Rectal smooth muscle tissue (tissue), 1 donor: Measurements from ENCODE around the gene TRIM69.

Experiments used
- H3K27ac ChIP-seq: one replicate; pipeline ENCODE4 v1.7.0; 2013; ENCODE audit warnings: low read depth, low read length, inconsistent platforms
- H3K27me3 ChIP-seq: one replicate; pipeline ENCODE4 v1.7.0; 2013; ENCODE audit warnings: low read length; ENCODE audit not compliant: control insufficient read depth, insufficient read depth
- H3K36me3 ChIP-seq: one replicate; pipeline ENCODE4 v1.7.0; 2013; ENCODE audit warnings: low read length; ENCODE audit not compliant: control insufficient read depth, insufficient read depth
- H3K4me1 ChIP-seq: one replicate; pipeline ENCODE4 v1.7.0; 2013; ENCODE audit warnings: low read length; ENCODE audit not compliant: control insufficient read depth, insufficient read depth
- H3K4me3 ChIP-seq: one replicate; pipeline ENCODE4 v1.7.0; 2013; ENCODE audit warnings: low read length
- H3K9ac ChIP-seq: one replicate; pipeline ENCODE4 v1.7.0; 2013; ENCODE audit warnings: low read length

TRIM69 gene

DNA sequence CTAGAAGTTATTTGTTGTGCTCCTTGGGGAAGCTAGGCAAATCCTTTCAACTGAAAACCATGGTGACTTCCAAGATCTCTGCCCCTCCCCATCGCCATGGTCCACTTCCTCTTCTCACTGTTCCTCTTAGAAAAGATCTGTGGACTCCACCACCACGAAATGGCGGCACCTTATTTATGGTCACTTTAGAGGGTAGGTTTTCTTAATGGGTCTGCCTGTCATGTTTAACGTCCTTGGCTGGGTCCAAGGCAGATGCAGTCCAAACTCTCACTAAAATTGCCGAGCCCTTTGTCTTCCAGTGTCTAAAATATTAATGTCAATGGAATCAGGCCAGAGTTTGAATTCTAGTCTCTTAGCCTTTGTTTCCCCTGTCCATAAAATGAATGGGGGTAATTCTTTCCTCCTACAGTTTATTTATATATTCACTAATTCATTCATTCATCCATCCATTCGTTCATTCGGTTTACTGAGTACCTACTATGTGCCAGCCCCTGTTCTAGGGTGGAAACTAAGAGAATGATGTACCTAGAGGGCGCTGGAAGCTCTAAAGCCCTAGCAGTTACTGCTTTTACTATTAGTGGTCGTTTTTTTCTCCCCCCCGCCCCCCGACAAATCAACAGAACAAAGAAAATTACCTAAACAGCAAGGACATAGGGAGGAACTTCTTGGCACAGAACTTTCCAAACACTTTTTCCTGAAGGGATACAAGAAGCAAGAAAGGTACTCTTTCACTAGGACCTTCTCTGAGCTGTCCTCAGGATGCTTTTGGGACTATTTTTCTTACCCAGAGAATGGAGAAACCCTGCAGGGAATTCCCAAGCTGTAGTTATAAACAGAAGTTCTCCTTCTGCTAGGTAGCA lies 25.9 kb upstream of the TRIM69 start:
- Histone ChIP-seq H3K4me1 (peaks cover 4% of the 10 kb centered on the region), H3K9ac (peak overlapping the region; percentile 100), H3K27ac (peak overlapping the region; percentile 99), H3K36me3 (peaks cover 6% of the 10 kb centered on the region), H3K27me3 (no peaks in the 10 kb centered on the region), H3K4me3 (peak overlapping the region; percentile 100)

DNA sequence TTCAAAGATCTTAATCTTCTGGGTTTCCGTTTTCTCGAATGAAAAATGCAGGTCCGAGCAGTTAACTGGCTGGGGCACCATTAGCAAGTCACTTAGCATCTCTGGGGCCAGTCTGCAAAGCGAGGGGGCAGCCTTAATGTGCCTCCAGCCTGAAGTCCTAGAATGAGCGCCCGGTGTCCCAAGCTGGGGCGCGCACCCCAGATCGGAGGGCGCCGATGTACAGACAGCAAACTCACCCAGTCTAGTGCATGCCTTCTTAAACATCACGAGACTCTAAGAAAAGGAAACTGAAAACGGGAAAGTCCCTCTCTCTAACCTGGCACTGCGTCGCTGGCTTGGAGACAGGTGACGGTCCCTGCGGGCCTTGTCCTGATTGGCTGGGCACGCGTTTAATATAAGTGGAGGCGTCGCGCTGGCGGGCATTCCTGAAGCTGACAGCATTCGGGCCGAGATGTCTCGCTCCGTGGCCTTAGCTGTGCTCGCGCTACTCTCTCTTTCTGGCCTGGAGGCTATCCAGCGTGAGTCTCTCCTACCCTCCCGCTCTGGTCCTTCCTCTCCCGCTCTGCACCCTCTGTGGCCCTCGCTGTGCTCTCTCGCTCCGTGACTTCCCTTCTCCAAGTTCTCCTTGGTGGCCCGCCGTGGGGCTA lies 25.1 kb upstream of the TRIM69 start, which contains the start of the genes B2M and PATL2:
Gene B2M, plus strand, starts transcription at position 422 of the 647 bp plus-strand sequence. Its CDS starts 30 bp downstream, at position 452.
Gene PATL2, minus strand, starts transcription at position 228 of the 647 bp plus-strand sequence. CDS start 34,833 bp downstream, outside the sequence.
- Histone ChIP-seq H3K4me1 (peaks cover 4% of the 10 kb centered on the region), H3K4me3 (peak within 1 kb of the TSS; percentile 100), H3K27me3 (no peaks in the 10 kb centered on the region), H3K36me3 (peaks cover 12% of the 10 kb centered on the region), H3K9ac (peak within 1 kb of the TSS; percentile 100), H3K27ac (peak within 1 kb of the TSS; percentile 99)

DNA sequence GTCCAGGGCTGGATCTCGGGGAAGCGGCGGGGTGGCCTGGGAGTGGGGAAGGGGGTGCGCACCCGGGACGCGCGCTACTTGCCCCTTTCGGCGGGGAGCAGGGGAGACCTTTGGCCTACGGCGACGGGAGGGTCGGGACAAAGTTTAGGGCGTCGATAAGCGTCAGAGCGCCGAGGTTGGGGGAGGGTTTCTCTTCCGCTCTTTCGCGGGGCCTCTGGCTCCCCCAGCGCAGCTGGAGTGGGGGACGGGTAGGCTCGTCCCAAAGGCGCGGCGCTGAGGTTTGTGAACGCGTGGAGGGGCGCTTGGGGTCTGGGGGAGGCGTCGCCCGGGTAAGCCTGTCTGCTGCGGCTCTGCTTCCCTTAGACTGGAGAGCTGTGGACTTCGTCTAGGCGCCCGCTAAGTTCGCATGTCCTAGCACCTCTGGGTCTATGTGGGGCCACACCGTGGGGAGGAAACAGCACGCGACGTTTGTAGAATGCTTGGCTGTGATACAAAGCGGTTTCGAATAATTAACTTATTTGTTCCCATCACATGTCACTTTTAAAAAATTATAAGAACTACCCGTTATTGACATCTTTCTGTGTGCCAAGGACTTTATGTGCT lies 24.5 kb upstream of the TRIM69 start:
- Histone ChIP-seq H3K9ac (peak overlapping the region; percentile 100), H3K4me1 (peaks cover 4% of the 10 kb centered on the region), H3K36me3 (peaks cover 18% of the 10 kb centered on the region), H3K4me3 (peak overlapping the region; percentile 100), H3K27ac (peak overlapping the region; percentile 99), H3K27me3 (no peaks in the 10 kb centered on the region)

DNA sequence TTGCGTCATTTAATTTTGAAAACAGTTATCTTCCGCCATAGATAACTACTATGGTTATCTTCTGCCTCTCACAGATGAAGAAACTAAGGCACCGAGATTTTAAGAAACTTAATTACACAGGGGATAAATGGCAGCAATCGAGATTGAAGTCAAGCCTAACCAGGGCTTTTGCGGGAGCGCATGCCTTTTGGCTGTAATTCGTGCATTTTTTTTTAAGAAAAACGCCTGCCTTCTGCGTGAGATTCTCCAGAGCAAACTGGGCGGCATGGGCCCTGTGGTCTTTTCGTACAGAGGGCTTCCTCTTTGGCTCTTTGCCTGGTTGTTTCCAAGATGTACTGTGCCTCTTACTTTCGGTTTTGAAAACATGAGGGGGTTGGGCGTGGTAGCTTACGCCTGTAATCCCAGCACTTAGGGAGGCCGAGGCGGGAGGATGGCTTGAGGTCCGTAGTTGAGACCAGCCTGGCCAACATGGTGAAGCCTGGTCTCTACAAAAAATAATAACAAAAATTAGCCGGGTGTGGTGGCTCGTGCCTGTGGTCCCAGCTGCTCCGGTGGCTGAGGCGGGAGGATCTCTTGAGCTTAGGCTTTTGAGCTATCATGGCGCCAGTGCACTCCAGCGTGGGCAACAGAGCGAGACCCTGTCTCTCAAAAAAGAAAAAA lies 23.9 kb upstream of the TRIM69 start:
- peaks cover 4% of the 10 kb centered on the region for H3K4me1 ChIP-seq
- H3K36me3 ChIP-seq = peaks cover 24% of the 10 kb centered on the region
- peak overlapping the region; percentile 99 for H3K27ac ChIP-seq
- H3K4me3 ChIP-seq = peak overlapping the region; percentile 100
- peak overlapping the region; percentile 100 for H3K9ac ChIP-seq
- H3K27me3 ChIP-seq = no peaks in the 10 kb centered on the region

DNA sequence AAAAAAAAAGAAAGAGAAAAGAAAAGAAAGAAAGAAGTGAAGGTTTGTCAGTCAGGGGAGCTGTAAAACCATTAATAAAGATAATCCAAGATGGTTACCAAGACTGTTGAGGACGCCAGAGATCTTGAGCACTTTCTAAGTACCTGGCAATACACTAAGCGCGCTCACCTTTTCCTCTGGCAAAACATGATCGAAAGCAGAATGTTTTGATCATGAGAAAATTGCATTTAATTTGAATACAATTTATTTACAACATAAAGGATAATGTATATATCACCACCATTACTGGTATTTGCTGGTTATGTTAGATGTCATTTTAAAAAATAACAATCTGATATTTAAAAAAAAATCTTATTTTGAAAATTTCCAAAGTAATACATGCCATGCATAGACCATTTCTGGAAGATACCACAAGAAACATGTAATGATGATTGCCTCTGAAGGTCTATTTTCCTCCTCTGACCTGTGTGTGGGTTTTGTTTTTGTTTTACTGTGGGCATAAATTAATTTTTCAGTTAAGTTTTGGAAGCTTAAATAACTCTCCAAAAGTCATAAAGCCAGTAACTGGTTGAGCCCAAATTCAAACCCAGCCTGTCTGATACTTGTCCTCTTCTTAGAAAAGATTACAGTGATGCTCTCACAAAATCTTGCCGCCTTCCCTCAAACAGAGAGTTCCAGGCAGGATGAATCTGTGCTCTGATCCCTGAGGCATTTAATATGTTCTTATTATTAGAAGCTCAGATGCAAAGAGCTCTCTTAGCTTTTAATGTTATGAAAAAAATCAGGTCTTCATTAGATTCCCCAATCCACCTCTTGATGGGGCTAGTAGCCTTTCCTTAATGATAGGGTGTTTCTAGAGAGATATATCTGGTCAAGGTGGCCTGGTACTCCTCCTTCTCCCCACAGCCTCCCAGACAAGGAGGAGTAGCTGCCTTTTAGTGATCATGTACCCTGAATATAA lies 23.0 kb upstream of the TRIM69 start:
- H3K27me3 ChIP-seq = no peaks in the 10 kb centered on the region
- H3K36me3 ChIP-seq = peaks cover 28% of the 10 kb centered on the region
- H3K9ac ChIP-seq = peak overlapping the region; percentile 100
- peak overlapping the region; percentile 99 for H3K27ac ChIP-seq
- H3K4me1 ChIP-seq = peaks cover 4% of the 10 kb centered on the region
- peak overlapping the region; percentile 100 for H3K4me3 ChIP-seq

DNA sequence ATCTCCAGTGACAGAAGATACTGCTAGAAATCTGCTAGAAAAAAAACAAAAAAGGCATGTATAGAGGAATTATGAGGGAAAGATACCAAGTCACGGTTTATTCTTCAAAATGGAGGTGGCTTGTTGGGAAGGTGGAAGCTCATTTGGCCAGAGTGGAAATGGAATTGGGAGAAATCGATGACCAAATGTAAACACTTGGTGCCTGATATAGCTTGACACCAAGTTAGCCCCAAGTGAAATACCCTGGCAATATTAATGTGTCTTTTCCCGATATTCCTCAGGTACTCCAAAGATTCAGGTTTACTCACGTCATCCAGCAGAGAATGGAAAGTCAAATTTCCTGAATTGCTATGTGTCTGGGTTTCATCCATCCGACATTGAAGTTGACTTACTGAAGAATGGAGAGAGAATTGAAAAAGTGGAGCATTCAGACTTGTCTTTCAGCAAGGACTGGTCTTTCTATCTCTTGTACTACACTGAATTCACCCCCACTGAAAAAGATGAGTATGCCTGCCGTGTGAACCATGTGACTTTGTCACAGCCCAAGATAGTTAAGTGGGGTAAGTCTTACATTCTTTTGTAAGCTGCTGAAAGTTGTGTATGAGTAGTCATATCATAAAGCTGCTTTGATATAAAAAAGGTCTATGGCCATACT lies 21.1 kb upstream of the TRIM69 start:
- Histone ChIP-seq H3K9ac (peak overlapping the region; percentile 10), H3K4me1 (peaks cover 4% of the 10 kb centered on the region), H3K27me3 (no peaks in the 10 kb centered on the region), H3K4me3 (peak overlapping the region; percentile 32), H3K36me3 (peaks cover 31% of the 10 kb centered on the region), H3K27ac (no peak overlapping the region)

DNA sequence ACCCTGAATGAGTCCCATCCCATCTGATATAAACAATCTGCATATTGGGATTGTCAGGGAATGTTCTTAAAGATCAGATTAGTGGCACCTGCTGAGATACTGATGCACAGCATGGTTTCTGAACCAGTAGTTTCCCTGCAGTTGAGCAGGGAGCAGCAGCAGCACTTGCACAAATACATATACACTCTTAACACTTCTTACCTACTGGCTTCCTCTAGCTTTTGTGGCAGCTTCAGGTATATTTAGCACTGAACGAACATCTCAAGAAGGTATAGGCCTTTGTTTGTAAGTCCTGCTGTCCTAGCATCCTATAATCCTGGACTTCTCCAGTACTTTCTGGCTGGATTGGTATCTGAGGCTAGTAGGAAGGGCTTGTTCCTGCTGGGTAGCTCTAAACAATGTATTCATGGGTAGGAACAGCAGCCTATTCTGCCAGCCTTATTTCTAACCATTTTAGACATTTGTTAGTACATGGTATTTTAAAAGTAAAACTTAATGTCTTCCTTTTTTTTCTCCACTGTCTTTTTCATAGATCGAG lies 20.5 kb upstream of the TRIM69 start:
- Histone ChIP-seq H3K27me3 (no peaks in the 10 kb centered on the region), H3K4me1 (peaks cover 4% of the 10 kb centered on the region), H3K36me3 (peaks cover 31% of the 10 kb centered on the region), H3K9ac (no peak overlapping the region), H3K27ac (no peak overlapping the region), H3K4me3 (no peak overlapping the region)

DNA sequence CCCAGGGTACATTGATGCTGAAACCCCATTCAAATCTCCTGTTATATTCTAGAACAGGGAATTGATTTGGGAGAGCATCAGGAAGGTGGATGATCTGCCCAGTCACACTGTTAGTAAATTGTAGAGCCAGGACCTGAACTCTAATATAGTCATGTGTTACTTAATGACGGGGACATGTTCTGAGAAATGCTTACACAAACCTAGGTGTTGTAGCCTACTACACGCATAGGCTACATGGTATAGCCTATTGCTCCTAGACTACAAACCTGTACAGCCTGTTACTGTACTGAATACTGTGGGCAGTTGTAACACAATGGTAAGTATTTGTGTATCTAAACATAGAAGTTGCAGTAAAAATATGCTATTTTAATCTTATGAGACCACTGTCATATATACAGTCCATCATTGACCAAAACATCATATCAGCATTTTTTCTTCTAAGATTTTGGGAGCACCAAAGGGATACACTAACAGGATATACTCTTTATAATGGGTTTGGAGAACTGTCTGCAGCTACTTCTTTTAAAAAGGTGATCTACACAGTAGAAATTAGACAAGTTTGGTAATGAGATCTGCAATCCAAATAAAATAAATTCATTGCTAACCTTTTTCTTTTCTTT lies 19.2 kb upstream of the TRIM69 start:
- Histone ChIP-seq H3K4me3 (no peak overlapping the region), H3K27ac (no peak overlapping the region), H3K9ac (no peak overlapping the region), H3K4me1 (peaks cover 4% of the 10 kb centered on the region), H3K36me3 (peaks cover 31% of the 10 kb centered on the region), H3K27me3 (no peaks in the 10 kb centered on the region)

DNA sequence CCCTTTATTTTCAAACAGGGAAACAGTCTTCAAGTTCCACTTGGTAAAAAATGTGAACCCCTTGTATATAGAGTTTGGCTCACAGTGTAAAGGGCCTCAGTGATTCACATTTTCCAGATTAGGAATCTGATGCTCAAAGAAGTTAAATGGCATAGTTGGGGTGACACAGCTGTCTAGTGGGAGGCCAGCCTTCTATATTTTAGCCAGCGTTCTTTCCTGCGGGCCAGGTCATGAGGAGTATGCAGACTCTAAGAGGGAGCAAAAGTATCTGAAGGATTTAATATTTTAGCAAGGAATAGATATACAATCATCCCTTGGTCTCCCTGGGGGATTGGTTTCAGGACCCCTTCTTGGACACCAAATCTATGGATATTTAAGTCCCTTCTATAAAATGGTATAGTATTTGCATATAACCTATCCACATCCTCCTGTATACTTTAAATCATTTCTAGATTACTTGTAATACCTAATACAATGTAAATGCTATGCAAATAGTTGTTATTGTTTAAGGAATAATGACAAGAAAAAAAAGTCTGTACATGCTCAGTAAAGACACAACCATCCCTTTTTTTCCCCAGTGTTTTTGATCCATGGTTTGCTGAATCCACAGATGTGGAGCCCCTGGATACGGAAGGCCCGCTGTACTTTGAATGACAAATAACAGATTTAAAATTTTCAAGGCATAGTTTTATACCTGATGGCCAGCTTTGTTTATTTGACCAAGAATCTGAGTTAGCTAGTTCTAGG lies 18.0 kb upstream of the TRIM69 start:
- Histone ChIP-seq H3K9ac (no peak overlapping the region), H3K36me3 (peaks cover 31% of the 10 kb centered on the region), H3K27me3 (no peaks in the 10 kb centered on the region), H3K4me3 (no peak overlapping the region), H3K27ac (no peak overlapping the region), H3K4me1 (peaks cover 3% of the 10 kb centered on the region)

DNA sequence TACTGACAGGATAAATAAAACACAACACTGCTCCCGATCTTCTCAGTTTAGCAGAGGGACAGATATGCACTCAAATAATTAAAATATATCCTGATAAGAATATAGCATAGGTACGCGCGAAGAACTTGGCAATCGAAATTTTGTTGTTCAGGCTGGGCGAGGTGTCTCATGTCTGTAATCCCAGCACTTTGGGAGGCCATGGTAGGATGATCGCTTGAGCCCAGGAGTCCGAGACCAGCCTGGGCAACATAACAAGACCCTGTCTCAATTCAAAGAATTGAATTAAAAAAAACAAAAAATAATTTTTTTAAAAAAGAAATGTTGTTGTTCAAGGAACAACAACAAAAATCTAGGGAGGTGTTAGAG lies 17.4 kb upstream of the TRIM69 start:
- H3K27me3 ChIP-seq = no peaks in the 10 kb centered on the region
- peaks cover 31% of the 10 kb centered on the region for H3K36me3 ChIP-seq
- no peaks in the 10 kb centered on the region for H3K4me1 ChIP-seq
- H3K4me3 ChIP-seq = no peak overlapping the region
- no peak overlapping the region for H3K27ac ChIP-seq
- H3K9ac ChIP-seq = no peak overlapping the region
